D721Med (cell line): ENCODE measurements around the gene SCLT1.
A peak's percentile ranks its signal among the peaks of the same experiment; 100 is the strongest.

Experiments used
- DNase-seq: peaks from one replicate; pipeline ENCODE4 v3.0.0; 2011; ENCODE audit warnings: low spot score; ENCODE audit not compliant: insufficient read length
- FAIRE-seq: peaks from 2 replicates; lab custom pipeline; 2011; peaks lifted over from hg19 to GRCh38; lab: Jason Lieb, UNC
- TF ChIP-seq, protein P1 (sequence below): IDR thresholded peaks from 2 replicates; pipeline ENCODE4 v1.5.1; 2012; ENCODE audit warnings: mild to moderate bottlenecking, control low read depth; ENCODE audit not compliant: insufficient read depth; ENCODE audit errors: missing control alignments

The SCLT1 gene

DNA sequence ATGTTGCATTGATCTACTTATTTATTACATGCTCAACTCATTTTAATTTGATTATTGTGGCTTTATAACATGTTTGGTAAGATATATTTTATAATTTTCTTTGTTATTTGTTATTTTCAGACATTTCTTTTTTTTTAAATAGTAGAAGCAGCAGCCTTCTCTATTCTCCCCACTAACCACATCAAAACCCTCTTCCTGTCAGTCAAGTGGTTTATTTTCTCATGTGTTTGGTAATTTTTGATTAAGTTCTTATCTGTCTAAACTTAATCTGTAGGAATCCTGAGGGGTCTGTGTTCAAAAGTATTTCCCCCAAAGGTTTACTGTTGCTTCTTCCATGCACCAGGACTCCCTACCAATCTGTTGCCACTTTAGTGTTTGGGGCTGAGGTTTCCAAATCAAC, 131.9 kb downstream of the SCLT1 start:
- TF ChIP-seq, protein P1, sequence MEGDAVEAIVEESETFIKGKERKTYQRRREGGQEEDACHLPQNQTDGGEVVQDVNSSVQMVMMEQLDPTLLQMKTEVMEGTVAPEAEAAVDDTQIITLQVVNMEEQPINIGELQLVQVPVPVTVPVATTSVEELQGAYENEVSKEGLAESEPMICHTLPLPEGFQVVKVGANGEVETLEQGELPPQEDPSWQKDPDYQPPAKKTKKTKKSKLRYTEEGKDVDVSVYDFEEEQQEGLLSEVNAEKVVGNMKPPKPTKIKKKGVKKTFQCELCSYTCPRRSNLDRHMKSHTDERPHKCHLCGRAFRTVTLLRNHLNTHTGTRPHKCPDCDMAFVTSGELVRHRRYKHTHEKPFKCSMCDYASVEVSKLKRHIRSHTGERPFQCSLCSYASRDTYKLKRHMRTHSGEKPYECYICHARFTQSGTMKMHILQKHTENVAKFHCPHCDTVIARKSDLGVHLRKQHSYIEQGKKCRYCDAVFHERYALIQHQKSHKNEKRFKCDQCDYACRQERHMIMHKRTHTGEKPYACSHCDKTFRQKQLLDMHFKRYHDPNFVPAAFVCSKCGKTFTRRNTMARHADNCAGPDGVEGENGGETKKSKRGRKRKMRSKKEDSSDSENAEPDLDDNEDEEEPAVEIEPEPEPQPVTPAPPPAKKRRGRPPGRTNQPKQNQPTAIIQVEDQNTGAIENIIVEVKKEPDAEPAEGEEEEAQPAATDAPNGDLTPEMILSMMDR, result no peak
- no peak for DNase-seq
- no peak for FAIRE-seq

DNA sequence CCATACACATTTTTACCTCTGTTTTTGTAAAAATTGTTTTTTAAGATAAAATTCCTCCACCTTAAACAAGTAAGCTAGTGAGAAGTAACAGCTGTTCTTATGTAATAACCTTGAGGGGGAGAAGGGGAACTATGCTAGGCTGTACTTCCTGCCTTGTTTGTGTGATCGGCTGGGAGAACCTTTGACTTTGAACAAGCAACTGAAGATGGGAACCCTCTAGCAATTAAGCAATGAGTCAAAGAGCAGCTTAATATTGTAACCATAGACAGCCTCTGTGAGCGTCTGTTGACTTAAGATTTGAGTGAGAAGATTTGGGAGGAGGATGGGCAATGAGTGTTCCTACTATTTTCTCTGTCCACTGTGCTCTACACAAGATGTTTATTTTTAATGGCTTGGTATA, 135.1 kb downstream of the SCLT1 start:
- DNase-seq, result no peak
- TF ChIP-seq, protein P1, result no peak
- FAIRE-seq, result no peak

DNA sequence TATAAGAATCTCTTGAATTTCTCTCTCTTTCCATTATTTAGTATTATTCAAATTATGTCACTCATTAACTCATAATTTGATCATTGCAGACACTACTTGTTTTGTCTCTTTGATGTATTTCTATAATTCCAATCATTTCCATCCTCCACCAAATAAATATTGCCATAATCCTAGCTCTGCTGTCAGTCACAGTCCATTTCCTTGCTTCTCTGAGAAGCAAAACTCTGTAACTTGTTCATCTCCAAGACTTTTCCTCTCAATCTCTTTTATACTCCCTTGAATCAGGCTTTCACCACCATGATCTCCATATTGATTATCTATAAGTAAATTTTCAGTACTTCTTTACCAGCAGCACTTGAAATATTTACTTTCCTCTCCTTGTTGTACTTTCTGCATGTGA, 135.9 kb downstream of the SCLT1 start:
- no peak for DNase-seq
- FAIRE-seq, result no peak
- TF ChIP-seq, protein P1, result no peak

- FAIRE-seq (no peak), DNase-seq (no peak)
- TF ChIP-seq, protein P1, result no peak
These were observed 137.6 kb downstream of the SCLT1 start for GRCh38 chr4:128955751-128956150.

- TF ChIP-seq, protein P1, result no peak
- FAIRE-seq (no peak), DNase-seq (no peak)
These were observed 138.4 kb downstream of the SCLT1 start for GRCh38 chr4:128954941-128955340.

DNA sequence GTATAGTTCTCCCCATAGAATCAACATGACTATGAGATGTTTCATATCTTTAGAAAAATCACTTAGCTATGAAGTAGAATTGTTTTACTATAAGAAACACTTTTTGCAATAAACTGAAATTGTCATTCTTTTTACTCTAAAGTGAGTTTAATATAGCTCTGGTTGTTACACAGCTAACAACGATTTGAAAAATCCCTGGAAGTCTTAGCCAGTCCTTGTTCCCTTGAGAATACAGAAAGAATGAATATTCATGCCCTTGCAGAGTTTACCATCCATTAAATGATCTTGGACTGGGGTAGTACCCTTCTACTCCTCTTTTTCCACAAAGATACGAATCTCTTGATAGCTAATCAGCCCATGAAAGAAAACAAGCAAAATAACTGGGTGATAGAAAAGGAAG, 142.0 kb downstream of the SCLT1 start:
- DNase-seq (no peak), FAIRE-seq (peak; percentile 70)
- TF ChIP-seq, protein P1, result no peak

GRCh38 chr4:128950796-128951195, 142.5 kb downstream of the SCLT1 start:
- FAIRE-seq (no peak), DNase-seq (no peak)
- TF ChIP-seq, protein P1, result no peak
